Smooth muscle cell (in vitro differentiated cells): ENCODE data around the gene ST8SIA5. TPM values are rescaled to one million over a fixed set of nuclear protein-coding genes. Genes with fewer than 3 reads are reported as not detected.

ENCODE experiments used
- DNase-seq: peaks from one replicate; lab custom pipeline; 2025; ENCODE audit not compliant: unreplicated experiment; lab: John Stamatoyannopoulos, UW
- H2AFZ ChIP-seq: fragments of 200-600 bp; sonication (generic); 2 replicates; pipeline ENCODE4 v1.6.0; 2016; ENCODE audit warnings: antibody characterized with exemption, low read depth, mild to moderate bottlenecking
- H3F3A ChIP-seq: fragments of 200-600 bp; sonication (generic); 2 replicates; pipeline ENCODE4 v1.6.0; 2017; ENCODE audit warnings: antibody characterized with exemption, low read depth
- H3K27ac ChIP-seq: fragments of 200-600 bp; sonication (generic); 2 replicates; pipeline ENCODE4 v1.5.1; 2016; ENCODE audit warnings: low read depth, mild to moderate bottlenecking
- H3K27me3 ChIP-seq: fragments of 200-600 bp; sonication (generic); 2 replicates; pipeline ENCODE4 v1.6.1; 2016; ENCODE audit warnings: low read depth, mild to moderate bottlenecking
- H3K36me3 ChIP-seq: fragments of 200-600 bp; sonication (generic); 2 replicates; pipeline ENCODE4 v1.5.1; 2016; ENCODE audit warnings: low read depth
- H3K4me1 ChIP-seq: fragments of 200-600 bp; sonication (generic); 2 replicates; pipeline ENCODE4 v1.5.1; 2016; ENCODE audit warnings: low read depth
- H3K4me2 ChIP-seq: fragments of 200-600 bp; sonication (generic); 2 replicates; pipeline ENCODE4 v1.6.0; 2016; ENCODE audit warnings: mild to moderate bottlenecking
- H3K4me3 ChIP-seq: fragments of 200-600 bp; sonication (generic); 2 replicates; pipeline ENCODE4 v1.5.1; 2016; ENCODE audit warnings: mild to moderate bottlenecking
- H3K79me2 ChIP-seq: fragments of 200-600 bp; sonication (generic); 2 replicates; pipeline ENCODE4 v1.6.0; 2016; ENCODE audit warnings: low read depth, mild to moderate bottlenecking
- H3K9ac ChIP-seq: fragments of 200-600 bp; sonication (generic); 2 replicates; pipeline ENCODE4 v1.6.0; 2016; ENCODE audit warnings: low read depth
- H3K9me3 ChIP-seq: fragments of 200-600 bp; sonication (generic); replicated peaks from 2 replicates; pipeline ENCODE4 v1.5.1; 2016; ENCODE audit warnings: low read depth
- H4K20me1 ChIP-seq: fragments of 200-600 bp; sonication (generic); 2 replicates; pipeline ENCODE4 v1.6.0; 2016; ENCODE audit warnings: low read depth
- CTCF ChIP-seq: fragments of 200-600 bp; sonication (generic); IDR thresholded peaks from 2 replicates; pipeline ENCODE4 v1.5.1; 2017; ENCODE audit warnings: borderline replicate concordance, mild to moderate bottlenecking, antibody characterized with exemption; ENCODE audit not compliant: insufficient read depth, poor library complexity, severe bottlenecking
- WGBS: methylation state at CpG from one replicate; pipeline ENCODE4 v1.1.7; 2016; ENCODE audit warnings: low lambda C conversion rate; 5-methylcytosine and 5-hydroxymethylcytosine counted together
- polyA plus RNA-seq: library from polyadenylated mRNA; unstranded; fragments of >200 nt; fragmentation: Nextera tagmentation; extraction: Ambion mirVana; gene quantifications from 2 replicates; pipeline ENCODE4 v1.2.1, GENCODE V29; 2016
- total RNA-seq: library from RNA; depleted of rRNA; stranded (reverse); fragments of >200 nt; gene quantifications from 2 replicates; pipeline ENCODE4 v1.2.3, GENCODE V29; 2014

The ST8SIA5 gene
- total and polyA plus RNA-seq, 2 experiments from 2014 or later = 0.22 TPM; not detected in 1

- Histone ChIP-seq H3F3A (no peaks in the 10 kb centered on the region), H3K4me3 (no peak overlapping the region), H4K20me1 (no peaks in the 10 kb centered on the region), H2AFZ (no peak overlapping the region), H3K27me3 (peaks cover 84% of the 10 kb centered on the region), H3K9me3 (no peaks in the 10 kb centered on the region), H3K36me3 (no peaks in the 10 kb centered on the region), H3K9ac (no peak overlapping the region), H3K4me1 (peaks cover 8% of the 10 kb centered on the region), H3K79me2 (no peaks in the 10 kb centered on the region), H3K4me2 (peak overlapping the region; percentile 84), H3K27ac (no peak overlapping the region)
- TF ChIP-seq CTCF = no peak
- no peak for DNase-seq
- WGBS = 37% methylated on average over 17 of the region's 17 CpGs
Observed at GRCh38 chr18:46755315-46756024, 1.4 kb downstream of the ST8SIA5 start.

- Histone ChIP-seq H3K27me3 (peaks cover 77% of the 10 kb centered on the region), H3K79me2 (no peaks in the 10 kb centered on the region), H3K4me2 (no peak overlapping the region), H3K9me3 (no peaks in the 10 kb centered on the region), H3F3A (no peaks in the 10 kb centered on the region), H3K27ac (no peak overlapping the region), H3K4me3 (no peak overlapping the region), H4K20me1 (no peaks in the 10 kb centered on the region), H3K36me3 (no peaks in the 10 kb centered on the region), H2AFZ (no peak overlapping the region), H3K4me1 (peaks cover 8% of the 10 kb centered on the region), H3K9ac (no peak overlapping the region)
- DNase-seq = no peak
- 62% methylated on average over 13 of the region's 13 CpGs for WGBS
- TF ChIP-seq CTCF = no peak
Observed at GRCh38 chr18:46754661-46755292, 2.1 kb downstream of the ST8SIA5 start.

GRCh38 chr18:46754188-46754587, 2.7 kb downstream of the ST8SIA5 start:
- H3K27me3 ChIP-seq = peaks cover 71% of the 10 kb centered on the region
- no peak for DNase-seq
- H3K4me2 ChIP-seq = no peak overlapping the region

More at GRCh38 chr18:46754188-46754587, 2.7 kb downstream of the ST8SIA5 start:
- Histone ChIP-seq H2AFZ (no peak overlapping the region), H3K27ac (no peak overlapping the region), H3K36me3 (no peaks in the 10 kb centered on the region), H4K20me1 (no peaks in the 10 kb centered on the region), H3K9ac (no peak overlapping the region), H3K9me3 (no peaks in the 10 kb centered on the region), H3K4me3 (no peak overlapping the region), H3K4me1 (peaks cover 8% of the 10 kb centered on the region), H3F3A (no peaks in the 10 kb centered on the region), H3K79me2 (no peaks in the 10 kb centered on the region)
- TF ChIP-seq CTCF = no peak
- WGBS = 94% methylated on average over 3 of the region's 3 CpGs
